Renal cortical epithelial cell (primary cell): ENCODE measurements around the gene MVB12B. TPM values are rescaled to one million over a fixed set of nuclear protein-coding genes. Genes with fewer than 3 reads are reported as not detected.

Experiments
- DNase-seq: peaks from one replicate; pipeline ENCODE4 v3.0.0-alpha.2; 2011; ENCODE audit warnings: low read depth
- total RNA-seq: library from RNA; depleted of rRNA; stranded (reverse); fragments of >200 nt; gene quantifications from 2 replicates; pipeline ENCODE4 v1.2.3, GENCODE V29; 2014

MVB12B gene
- total RNA-seq, 1 donor from 2014 or later, result 5.3 TPM

DNA sequence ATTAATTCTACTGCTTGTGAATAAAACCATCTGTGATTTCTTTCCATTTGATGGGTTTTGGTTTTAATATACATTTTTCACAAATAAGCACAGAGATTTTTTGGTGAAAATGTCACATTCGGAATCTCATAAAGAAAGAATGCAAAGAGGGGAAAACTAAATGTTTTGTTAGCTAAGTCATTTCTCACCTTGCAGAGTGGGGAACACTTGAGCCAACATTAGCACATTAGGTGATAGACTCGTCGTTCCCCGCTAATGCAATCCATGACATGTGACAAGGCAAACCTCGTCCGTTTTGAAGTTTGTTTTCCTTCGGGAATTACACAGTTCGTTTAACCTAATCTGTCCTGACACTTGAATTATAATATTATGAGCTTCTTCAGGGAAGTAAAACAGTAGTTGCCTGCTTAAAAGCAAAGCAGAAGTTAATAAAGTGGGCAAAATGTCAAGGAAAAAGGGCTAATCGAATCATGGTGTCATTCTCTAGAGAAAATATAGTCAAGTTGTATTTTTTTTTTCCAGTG lies 191.3 kb downstream of the MVB12B start:
- DNase-seq, result no peak

DNA sequence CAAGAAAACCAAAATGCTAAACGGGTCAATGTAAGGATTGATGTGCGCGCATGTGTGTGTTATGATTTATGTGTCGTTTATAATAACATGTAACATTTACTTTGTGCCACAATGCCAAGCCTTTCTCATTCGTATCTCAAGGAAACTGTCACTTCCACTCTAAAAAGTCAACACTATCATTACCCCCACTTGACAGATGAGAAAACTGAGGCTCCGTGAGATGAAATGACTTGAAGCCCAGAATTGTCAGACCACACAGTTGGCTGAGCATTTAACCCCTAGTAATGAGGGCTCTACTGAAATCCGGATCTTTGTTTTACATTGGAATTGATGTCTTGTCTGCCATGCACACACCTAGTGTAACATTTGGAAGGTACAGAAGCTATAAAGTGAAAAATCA lies 192.1 kb downstream of the MVB12B start:
- DNase-seq, result no peak

DNA sequence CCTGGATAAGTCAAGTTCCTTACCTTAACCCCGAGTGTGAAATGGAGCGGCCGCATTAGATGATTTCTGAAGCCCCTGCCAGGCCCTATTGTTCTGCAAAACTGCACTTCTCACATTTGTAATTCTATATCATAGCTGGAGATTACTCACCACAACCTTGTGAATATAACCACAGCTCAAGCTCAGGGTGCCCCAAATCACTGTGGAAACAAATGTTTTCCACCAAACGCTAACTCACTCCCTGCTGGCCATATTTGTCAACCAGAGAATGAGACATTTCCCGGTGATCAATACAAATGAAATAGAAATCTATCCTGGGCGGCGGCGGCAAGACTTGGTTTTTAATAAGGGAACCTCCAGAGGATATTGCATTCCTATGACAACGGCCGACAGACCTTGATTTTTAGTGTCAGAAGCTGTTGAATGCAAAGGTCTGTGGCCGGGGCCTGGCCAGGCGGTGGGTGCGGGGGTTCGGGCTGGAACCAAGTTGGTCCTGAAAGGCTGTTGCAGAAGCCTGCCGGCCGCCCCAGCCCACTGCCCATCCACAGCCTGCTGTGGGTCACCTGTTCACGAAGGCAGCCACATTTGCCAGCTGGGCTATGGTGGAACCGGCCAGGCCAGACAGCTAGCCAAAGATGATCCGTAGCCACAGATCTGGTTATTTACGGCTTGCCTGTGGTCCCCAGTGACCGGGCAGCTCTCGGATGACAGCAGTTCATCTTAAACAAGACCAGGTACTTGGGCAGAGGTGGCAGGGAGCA lies 193.2 kb downstream of the MVB12B start:
- DNase-seq, result no peak

- no peak for DNase-seq
Observed at GRCh38 chr9:126520453-126520852, 193.8 kb downstream of the MVB12B start.

DNA sequence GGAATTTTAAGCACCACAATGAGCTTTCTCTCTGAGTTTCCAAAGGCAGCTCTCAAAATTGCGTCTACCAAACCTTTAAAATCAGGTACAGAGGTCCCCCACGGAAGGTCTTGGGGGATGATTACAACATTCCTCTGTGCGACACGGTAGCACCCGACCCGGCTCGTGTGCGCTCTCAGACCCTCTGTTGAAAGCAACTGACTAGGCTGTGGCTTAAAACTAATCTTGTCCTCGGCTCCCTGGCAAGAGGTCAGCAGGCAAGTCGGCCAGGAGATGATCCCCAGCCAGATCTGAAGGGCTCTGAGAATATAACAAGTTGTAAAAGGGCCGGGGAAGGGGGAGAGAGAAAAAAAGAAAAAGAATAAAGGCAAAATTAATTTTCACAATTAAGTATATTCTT lies 194.5 kb downstream of the MVB12B start:
- no peak for DNase-seq

DNA sequence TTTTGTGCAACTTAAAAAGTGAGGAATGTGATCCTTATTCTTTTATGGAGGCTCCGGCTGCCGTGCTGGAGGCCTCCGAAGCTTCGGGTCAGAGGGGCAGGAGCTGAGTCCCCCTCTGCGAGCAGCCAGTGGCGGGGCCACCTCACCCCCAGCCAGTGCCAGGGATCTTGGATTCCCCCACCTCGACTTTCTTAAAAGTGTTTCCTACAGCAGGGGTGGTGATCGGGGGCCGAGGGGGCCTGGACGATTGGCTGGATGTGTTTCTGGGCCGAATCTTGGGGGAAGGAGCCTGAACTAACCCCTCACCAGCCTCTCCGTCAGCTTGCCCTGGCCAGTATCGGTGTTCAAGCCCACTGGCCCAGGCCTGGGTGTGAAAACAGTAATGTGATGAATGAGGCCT lies 194.9 kb downstream of the MVB12B start:
- no peak for DNase-seq

- DNase-seq, result no peak
Observed at GRCh38 chr9:126521976-126522590, 195.5 kb downstream of the MVB12B start.

DNA sequence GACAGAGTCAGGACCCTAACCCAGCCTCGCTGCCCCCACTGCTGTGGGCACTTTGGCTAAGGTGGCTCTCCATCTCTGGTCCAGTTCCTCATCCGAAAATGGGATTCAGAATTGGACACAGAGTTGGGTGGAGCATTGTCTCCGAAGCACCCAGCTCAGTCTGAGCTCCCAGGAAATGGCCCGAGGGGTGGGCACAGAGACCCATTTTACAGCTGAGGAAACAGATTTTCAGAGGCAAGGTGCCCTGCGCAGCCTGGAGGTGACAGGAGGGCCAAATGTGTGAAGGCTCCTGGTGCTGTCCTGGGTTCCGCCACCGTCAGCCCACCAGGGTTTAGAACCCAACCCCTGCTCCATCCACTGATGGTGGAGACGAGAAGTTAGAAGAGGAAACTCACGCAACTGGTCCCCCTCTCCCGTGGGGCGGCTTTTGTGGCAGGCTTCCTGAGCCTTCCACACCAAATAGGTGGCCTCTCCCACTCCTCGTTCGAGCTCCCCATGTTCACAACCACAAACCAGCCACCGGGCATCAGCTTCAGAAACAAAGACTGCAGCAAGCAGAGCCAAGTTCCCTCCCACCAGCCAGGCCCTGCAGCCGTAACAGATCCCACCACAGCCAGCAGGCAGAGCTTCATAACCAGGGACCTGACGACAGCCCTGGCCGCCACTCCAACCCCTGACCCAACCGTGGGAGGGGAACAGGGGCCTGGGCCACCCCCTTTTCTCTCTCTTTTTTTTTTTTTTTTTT lies 196.2 kb downstream of the MVB12B start:
- no peak for DNase-seq

DNA sequence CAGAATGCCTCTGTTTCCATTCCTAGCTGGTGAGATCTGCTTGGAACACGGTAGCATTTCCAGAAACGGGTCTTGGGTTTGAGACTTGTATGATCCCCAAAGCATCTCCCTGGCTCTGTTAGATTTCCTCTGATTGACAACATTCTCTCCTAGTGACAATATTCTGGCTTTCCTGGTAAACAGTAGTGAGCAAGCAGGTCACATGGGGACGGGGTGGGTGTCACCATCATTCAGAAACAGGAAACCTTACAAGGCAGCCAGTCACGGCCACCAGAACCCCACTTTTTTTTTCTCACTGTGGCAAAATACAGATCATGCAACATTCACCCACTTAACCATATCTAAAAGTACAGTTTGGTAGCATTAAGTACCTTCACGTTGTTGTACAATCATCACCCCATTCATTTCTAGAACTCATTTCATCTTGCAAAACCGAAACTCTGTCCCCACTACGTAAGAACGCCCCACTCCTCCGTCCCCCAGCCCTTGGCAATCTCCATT lies 197.0 kb downstream of the MVB12B start:
- DNase-seq, result no peak

GRCh38 chr9:126524353-126525077 lies 197.9 kb downstream of the MVB12B start:
- DNase-seq, result no peak

DNA sequence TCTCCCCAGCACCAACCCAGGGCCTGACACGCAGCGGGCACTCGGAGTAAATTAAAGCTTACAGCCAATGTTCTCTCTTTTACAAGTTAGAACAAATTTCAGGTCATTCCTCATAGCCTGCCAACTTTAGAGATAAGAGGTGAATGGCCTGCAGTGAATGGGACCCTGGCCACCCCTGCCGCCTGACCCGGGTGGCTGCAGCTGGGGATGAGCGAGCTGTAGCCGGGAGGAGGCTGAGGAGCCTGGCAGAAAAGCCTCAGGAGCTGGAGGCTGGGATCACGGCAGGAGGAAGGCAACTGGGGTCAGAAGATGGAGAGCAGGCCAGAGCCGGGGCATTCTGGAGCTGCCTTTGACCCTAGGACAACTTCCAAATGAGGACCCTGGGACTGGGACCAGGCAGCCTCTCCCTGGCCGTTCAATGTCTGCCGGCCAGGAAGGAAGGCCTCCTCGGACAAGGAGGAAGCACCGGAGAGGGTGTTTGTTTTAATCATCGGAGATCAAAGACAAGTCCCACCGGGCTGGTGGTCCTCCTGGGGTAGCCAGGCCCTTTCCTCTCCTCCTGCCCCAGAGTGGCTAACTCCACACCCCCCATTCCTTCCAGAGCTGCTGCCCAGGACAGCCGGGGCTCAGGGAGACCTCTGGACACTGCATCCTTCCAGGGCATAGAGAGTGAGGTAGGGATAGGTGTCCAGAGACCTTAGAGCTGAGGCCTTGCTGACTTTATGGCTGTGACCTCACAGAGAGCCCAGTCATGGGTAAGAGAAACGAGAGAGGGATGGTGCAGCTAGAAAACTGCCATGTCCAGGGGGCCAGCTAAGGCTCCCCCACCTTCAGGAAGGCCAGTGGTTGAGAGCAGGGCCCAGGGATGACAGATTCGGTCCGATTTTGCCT lies 199.8 kb downstream of the MVB12B start:
- DNase-seq, result no peak

GRCh38 chr9:126527109-126527825 lies 200.6 kb downstream of the MVB12B start:
- DNase-seq, result no peak

DNA sequence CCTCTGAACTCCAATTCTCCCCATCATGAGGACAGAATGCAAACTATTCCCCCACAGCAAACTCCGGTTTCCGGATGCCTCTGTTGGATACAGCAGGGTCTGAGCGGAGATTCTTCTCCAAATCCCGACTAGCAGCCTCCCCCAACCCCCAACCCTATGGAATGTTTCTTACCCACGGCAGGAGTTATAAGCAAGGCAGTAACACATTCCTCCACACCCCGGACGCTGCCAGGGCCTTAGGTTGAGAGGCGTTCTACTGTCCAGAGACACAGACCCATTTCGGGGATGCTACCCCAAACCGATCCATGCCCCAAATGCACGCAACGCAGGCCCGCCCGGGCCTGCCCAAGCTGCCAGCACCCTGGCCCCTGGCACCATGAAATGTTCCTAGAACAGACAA lies 201.5 kb downstream of the MVB12B start:
- no peak for DNase-seq

DNA sequence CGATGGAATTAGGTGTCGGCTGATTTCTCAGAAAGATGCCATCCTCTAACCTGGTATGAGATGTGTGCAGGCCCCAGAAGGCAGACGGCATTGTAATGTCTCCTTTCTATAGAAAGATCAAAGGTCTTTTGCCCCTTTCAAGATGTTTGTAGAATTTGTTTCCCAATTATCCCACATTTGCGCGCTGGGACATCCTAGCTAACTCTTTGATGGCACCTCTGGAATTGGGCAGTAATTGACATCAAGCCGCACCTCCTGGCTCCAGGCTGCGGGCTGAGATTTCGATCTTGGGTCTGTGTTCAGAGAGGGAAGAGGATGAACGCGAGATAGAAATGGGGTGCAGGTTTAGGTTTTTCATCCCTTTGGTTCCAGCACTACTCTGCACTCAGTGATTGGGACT lies 202.3 kb downstream of the MVB12B start:
- no peak for DNase-seq

DNA sequence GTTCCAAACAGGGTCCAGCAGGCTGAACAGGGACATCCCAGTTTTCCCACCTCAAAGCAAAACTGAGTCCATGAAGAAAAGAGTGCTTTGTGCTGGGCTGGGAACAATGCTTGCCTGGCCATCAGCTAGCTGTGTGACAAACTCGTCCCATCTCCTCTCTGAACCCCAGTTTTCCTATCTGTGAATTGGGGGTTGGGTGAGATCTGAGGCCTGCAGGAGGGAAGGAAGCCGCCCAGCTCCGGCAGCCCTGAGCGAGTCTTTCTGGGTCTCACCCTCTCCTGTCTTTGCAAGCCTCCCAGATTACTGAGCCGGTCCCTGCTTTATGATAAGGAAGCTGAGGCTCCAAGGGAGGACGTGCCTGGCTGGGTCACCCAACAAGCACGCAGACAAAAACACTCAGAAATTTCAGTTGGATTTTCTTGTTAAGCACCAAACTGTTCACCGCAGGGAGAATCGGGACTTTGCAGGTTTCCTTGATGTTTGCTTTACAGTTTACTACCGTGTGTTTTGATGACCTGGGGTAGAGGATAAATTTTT lies 204.5 kb downstream of the MVB12B start:
- no peak for DNase-seq

DNA sequence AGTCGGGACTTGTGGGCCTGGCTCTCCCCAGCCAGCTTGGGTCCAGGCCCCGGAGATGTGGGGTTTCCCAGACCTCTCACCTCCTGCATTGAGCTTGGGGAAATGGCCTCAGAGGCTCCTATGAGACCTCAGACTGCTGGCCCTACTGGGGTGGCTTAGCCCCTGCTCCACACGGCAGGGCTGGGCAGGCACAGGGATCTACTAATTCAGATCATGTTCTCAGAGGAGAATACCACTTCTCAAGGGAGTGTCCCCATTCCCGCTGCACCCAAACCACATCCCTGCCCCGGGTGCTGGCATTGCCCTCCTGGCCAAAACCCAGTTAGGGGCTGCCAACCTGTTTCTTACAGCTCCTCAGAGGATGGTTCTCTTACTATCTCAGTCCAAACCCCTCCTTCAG lies 205.0 kb downstream of the MVB12B start:
- no peak for DNase-seq

DNA sequence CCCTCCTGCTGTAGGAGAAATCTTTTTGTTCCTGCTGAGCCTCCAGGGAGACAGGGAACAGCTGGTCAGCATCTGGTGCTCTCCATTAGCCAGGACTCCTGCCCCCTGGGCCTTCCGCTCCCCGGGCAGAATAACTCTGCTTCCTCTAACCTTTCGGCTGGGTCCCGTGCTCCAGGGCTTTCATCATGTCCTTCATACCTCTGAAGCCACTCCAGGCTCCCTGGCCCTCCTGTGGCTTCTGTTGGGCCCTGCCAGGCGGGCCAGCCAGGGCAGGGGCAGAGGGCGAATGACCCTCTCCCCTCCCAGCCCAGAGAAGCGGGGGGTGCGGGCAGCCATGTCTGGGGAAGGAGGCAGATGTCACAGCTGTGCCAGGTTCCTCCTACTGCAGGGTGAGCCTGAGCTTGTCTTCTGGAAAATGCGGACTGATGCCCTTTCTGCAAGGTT lies 205.4 kb downstream of the MVB12B start:
- no peak for DNase-seq

DNA sequence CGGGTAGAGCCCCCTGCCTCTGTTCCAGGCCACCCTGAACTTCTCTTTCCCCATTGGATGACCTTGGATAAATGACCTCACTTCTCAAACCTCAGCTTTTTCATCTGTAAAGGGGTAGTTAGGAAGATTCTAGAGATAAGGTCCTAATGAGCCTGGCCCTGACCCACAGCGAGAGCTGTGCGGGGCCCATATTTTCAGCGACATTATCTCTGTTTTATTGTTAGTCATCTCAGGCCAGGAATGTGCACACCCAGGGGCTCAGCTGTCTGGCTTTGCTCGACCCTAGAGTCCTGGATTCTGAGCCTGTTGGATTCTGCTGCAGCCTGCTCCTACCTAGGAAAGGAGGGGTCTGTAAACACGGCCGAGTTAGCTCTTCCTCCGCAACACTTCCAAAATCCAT lies 205.9 kb downstream of the MVB12B start:
- no peak for DNase-seq
